Esophagus squamous epithelium (tissue), 4 donors: ENCODE data around the gene DCTN2.

ENCODE experiments used
- CTCF ChIP-seq, 6 experiments: fragments of 450-650 bp in 4 of 6; fragments of 200-600 bp in 2 of 6; sonication (generic) in 2 of 6; IDR thresholded peaks; one replicate each; pipeline ENCODE4 v1.5.1; 2016 to 2019; ENCODE audit warnings: antibody characterized with exemption in 6 of 6, mild to moderate bottlenecking in 4 of 6, moderate library complexity in 4 of 6
- POLR2A ChIP-seq, 4 donors: fragments of 450-650 bp; IDR thresholded peaks; one replicate each; pipeline ENCODE4 v1.6.1; 2017; ENCODE audit warnings: antibody characterized with exemption in 4 of 4, mild to moderate bottlenecking in 4 of 4, moderate library complexity in 3 of 4

GRCh38 chr12:57535764-57536596, 11.0 kb downstream of the DCTN2 start:
- no peak for TF ChIP-seq POLR2A (IDR thresholded peaks at IDR 0.05)
- no peak for TF ChIP-seq CTCF (IDR thresholded peaks at IDR 0.05)
